ENCODE results near the gene KARS1.

GRCh38 chr16:75667503-75667902 lies 20.0 kb upstream of the KARS1 start:
- TF ChIP-seq POLR2A (IDR thresholded peaks at IDR 0.05) (no peak), POLR2AphosphoS5 (IDR thresholded peaks at IDR 0.05; ENCODE audit: insufficient read depth in 1 of 2, low read depth in 1 of 2) (no peak)
- TF ChIP-seq, protein P1, sequence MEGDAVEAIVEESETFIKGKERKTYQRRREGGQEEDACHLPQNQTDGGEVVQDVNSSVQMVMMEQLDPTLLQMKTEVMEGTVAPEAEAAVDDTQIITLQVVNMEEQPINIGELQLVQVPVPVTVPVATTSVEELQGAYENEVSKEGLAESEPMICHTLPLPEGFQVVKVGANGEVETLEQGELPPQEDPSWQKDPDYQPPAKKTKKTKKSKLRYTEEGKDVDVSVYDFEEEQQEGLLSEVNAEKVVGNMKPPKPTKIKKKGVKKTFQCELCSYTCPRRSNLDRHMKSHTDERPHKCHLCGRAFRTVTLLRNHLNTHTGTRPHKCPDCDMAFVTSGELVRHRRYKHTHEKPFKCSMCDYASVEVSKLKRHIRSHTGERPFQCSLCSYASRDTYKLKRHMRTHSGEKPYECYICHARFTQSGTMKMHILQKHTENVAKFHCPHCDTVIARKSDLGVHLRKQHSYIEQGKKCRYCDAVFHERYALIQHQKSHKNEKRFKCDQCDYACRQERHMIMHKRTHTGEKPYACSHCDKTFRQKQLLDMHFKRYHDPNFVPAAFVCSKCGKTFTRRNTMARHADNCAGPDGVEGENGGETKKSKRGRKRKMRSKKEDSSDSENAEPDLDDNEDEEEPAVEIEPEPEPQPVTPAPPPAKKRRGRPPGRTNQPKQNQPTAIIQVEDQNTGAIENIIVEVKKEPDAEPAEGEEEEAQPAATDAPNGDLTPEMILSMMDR (IDR thresholded peaks at IDR 0.05) = no peak
